Breast epithelium (tissue), 3 donors: ENCODE measurements around the gene TXNRD1.

ENCODE experiments used
- POLR2A ChIP-seq: fragments of 450-650 bp; IDR thresholded peaks from one replicate; pipeline ENCODE4 v1.6.1; 2016; ENCODE audit warnings: antibody characterized with exemption, mild to moderate bottlenecking, moderate library complexity
- POLR2AphosphoS5 ChIP-seq, 3 donors: sonication (generic); formaldehyde crosslinking; IDR thresholded peaks; one replicate each; pipeline ENCODE4 v1.6.1; 2017; ENCODE audit warnings: antibody characterized with exemption in 3 of 3
- TF ChIP-seq, protein P1 (sequence below), 3 donors: fragments of 450-650 bp; IDR thresholded peaks; one replicate each; pipeline ENCODE4 v1.5.1; 2016 to 2017; ENCODE audit warnings: antibody characterized with exemption in 3 of 3, mild to moderate bottlenecking in 3 of 3, moderate library complexity in 3 of 3

- TF ChIP-seq, protein P1, sequence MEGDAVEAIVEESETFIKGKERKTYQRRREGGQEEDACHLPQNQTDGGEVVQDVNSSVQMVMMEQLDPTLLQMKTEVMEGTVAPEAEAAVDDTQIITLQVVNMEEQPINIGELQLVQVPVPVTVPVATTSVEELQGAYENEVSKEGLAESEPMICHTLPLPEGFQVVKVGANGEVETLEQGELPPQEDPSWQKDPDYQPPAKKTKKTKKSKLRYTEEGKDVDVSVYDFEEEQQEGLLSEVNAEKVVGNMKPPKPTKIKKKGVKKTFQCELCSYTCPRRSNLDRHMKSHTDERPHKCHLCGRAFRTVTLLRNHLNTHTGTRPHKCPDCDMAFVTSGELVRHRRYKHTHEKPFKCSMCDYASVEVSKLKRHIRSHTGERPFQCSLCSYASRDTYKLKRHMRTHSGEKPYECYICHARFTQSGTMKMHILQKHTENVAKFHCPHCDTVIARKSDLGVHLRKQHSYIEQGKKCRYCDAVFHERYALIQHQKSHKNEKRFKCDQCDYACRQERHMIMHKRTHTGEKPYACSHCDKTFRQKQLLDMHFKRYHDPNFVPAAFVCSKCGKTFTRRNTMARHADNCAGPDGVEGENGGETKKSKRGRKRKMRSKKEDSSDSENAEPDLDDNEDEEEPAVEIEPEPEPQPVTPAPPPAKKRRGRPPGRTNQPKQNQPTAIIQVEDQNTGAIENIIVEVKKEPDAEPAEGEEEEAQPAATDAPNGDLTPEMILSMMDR (IDR thresholded peaks at IDR 0.05) = no peak
- TF ChIP-seq POLR2AphosphoS5 (IDR thresholded peaks at IDR 0.05) = no peak
- TF ChIP-seq POLR2A = no peak
Measured at GRCh38 chr12:104223712-104224111, 8.1 kb downstream of the TXNRD1 start.
